ENCODE measurements around the gene KCNJ16.

Gene KCNJ16

DNA sequence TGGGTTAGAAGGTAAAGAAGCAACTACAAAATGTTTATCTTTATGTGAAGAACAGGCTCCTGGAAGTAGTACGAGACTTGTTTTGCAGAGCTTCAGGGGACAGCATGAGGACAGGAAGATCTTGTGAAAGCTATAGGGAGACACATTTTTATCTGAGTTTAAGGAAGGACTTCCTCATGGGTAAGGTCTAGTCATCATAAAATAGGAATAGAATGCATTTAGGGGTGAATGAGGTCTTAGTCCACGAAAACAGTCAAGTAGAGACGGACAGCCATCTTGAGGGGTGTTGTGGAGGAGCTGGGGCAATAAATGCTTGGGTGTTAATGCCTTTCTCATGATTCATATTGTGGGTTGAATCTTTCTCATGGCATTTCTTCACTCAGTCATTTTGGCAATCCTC, 24.3 kb downstream of the KCNJ16 start:
- in situ Hi-C loops (cut with HindIII; ENCODE audit: low sequenced_read_pairs) = no loop called here
- TF ChIP-seq, protein P1, sequence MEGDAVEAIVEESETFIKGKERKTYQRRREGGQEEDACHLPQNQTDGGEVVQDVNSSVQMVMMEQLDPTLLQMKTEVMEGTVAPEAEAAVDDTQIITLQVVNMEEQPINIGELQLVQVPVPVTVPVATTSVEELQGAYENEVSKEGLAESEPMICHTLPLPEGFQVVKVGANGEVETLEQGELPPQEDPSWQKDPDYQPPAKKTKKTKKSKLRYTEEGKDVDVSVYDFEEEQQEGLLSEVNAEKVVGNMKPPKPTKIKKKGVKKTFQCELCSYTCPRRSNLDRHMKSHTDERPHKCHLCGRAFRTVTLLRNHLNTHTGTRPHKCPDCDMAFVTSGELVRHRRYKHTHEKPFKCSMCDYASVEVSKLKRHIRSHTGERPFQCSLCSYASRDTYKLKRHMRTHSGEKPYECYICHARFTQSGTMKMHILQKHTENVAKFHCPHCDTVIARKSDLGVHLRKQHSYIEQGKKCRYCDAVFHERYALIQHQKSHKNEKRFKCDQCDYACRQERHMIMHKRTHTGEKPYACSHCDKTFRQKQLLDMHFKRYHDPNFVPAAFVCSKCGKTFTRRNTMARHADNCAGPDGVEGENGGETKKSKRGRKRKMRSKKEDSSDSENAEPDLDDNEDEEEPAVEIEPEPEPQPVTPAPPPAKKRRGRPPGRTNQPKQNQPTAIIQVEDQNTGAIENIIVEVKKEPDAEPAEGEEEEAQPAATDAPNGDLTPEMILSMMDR (IDR thresholded peaks at IDR 0.05; ENCODE audit: low read depth, low read length, missing control alignments) = no peak
- no peak for DNase-seq (ENCODE audit: low read depth)
- no peak overlapping the region for H3K4me3 ChIP-seq (ENCODE audit: low read depth, low read length)

DNA sequence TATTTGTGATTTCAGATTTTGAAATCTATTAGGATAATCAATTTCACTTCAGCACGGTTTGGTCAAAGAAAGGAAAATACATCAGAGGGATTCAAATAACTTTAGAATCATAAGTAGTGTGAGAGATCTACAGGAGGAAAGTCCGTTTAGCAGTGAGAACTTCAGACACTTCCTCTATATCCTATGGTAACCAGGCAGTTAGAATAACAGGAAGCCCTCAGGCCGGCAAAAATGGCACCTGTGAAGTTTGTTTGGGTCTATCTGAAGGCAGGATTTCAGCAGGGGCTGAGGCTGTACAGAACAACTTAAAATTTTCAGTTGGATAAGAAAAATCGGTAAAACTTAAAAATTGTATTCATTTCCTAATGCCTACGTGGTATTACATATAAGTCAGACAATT, 24.9 kb downstream of the KCNJ16 start:
- H3K4me3 ChIP-seq (ENCODE audit: low read depth, low read length) = no peak overlapping the region
- no peak for DNase-seq (ENCODE audit: low read depth)
- in situ Hi-C loops (cut with HindIII; ENCODE audit: low sequenced_read_pairs) = no loop called here
- TF ChIP-seq, protein P1 (IDR thresholded peaks at IDR 0.05; ENCODE audit: low read depth, low read length, missing control alignments) = no peak

DNA sequence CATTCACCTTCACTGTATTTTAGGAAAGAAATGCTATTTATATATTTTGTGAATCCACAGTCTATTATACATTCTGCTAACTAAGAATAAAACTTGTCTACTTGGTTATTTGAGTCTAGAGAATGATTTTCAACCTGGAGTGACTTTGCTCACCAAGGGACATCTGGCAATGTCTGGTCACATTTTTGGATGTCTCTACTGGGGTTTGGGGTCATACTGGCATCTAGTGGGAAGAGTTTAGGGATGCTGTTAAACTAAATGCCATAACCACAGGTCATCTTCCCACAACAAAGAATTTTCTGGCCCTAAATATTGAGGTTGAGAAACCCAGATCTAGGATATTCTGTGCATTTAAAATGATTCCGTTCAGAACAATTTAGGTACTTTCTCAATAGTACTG, 26.0 kb downstream of the KCNJ16 start:
- in situ Hi-C loops (cut with HindIII; ENCODE audit: low sequenced_read_pairs) = no loop called here

DNA sequence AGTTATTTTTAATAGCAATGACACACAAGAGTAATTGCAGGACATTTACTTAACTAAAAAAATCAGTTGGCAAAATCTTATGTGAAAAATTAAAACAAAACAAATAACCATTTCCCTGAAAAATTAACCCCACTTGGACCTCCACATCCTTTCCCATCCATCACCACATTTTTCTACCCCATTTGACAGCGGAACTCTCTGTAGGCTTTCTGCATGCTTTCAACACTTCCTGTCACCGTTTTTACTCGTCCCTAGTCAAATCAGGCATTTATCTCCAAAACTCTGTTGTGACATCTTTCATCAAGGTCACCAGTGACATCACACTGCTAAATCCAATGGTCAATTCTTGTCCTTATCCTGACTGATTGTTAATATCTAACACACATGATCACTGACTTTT, 27.5 kb downstream of the KCNJ16 start:
- TF ChIP-seq, protein P1 (IDR thresholded peaks at IDR 0.05; ENCODE audit: low read depth, low read length, missing control alignments) = no peak
- in situ Hi-C loops (cut with HindIII; ENCODE audit: low sequenced_read_pairs) = no loop called here
- no peak overlapping the region for H3K4me3 ChIP-seq (ENCODE audit: low read depth, low read length)
- DNase-seq (ENCODE audit: low read depth) = no peak

More for the DNA sequence above, 26.0 kb downstream of the KCNJ16 start:
- TF ChIP-seq, protein P1 (IDR thresholded peaks at IDR 0.05; ENCODE audit: low read depth, low read length, missing control alignments) = no peak
- H3K4me3 ChIP-seq (ENCODE audit: low read depth, low read length) = no peak overlapping the region
- no peak for DNase-seq (ENCODE audit: low read depth)

DNA sequence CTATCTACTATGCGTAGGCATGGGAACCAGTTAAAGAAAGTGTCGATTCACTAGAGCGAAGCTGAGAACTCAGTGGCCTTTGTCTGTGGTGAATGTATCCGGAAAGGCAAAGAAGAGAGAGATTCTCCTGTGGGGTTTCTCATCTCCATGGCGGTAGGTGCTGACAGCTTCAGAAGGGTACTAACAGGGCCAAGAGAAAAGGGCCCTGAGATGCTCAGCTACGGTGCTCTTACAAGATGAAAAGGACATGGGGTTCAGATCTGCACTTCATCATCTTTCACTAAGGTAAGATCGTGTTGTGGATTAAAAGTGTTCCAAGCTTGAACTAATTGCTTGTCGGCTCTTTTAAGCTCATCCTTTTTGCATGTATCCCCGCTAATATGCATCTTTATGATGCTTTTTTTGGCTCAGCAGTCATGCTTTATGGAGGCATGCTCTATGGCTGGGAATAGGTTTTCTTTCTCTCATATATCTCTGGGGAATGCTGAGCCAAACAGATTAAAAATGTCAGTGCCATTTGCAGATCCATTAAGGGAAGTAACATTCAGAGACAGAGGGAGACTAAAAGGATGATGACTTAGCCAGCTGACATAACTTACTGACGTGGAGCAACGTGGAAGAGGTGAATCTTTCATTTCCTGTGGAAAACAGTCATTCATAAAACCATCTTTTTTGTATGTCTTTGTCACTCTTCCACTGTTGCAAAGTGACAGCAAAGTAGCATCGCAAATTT, 29.9 kb downstream of the KCNJ16 start:
- no peak for DNase-seq (ENCODE audit: low read depth)
- in situ Hi-C loops (cut with HindIII; ENCODE audit: low sequenced_read_pairs) = no loop called here
- TF ChIP-seq, protein P1 (IDR thresholded peaks at IDR 0.05; ENCODE audit: low read depth, low read length, missing control alignments) = no peak
- no peak overlapping the region for H3K4me3 ChIP-seq (ENCODE audit: low read depth, low read length)

DNA sequence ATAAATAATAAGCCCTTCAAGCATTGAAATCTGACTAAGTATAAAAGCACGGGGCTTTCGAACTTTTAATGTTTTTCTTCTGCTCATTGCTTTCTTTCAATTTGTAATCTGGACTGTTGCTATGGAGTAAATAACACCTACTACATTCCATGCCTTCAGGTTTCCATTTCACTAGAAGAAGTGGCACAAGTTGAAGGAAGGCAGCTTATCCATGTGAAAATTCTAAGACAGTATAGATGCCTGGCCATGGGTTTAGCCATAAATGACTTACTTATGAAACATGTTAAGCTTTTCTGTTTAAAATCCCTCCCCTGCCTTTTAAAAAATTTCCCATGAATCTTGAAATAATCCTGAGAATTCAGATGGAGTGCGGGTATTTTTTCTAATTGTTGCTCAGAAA, 30.6 kb downstream of the KCNJ16 start:
- in situ Hi-C loops (cut with HindIII; ENCODE audit: low sequenced_read_pairs) = no loop called here
- DNase-seq (ENCODE audit: low read depth) = no peak
- no peak overlapping the region for H3K4me3 ChIP-seq (ENCODE audit: low read depth, low read length)
- TF ChIP-seq, protein P1 (IDR thresholded peaks at IDR 0.05; ENCODE audit: low read depth, low read length, missing control alignments) = no peak

Data from astrocyte of the cerebellum (primary cell).